H9 (cell line): ENCODE measurements around the gene KRTAP6-3. TPM values are rescaled to one million over a fixed set of nuclear protein-coding genes. Genes with fewer than 3 reads are reported as not detected.

Experiments
- DNase-seq: peaks from one replicate; pipeline ENCODE4 v3.0.0-alpha.2; 2017
- H2AFZ ChIP-seq: one replicate; pipeline ENCODE4 v1.6.1; 2013; ENCODE audit warnings: mild to moderate bottlenecking, low read length, control low read depth, moderate library complexity
- H2AK5ac ChIP-seq: 2 replicates; pipeline ENCODE4 v1.6.1; 2013; ENCODE audit warnings: low read length, control low read depth, mixed read lengths; ENCODE audit not compliant: insufficient read length
- H2BK120ac ChIP-seq: one replicate; pipeline ENCODE4 v1.6.1; 2013; ENCODE audit warnings: low read depth, mild to moderate bottlenecking, low read length, control low read depth, inconsistent platforms; ENCODE audit not compliant: poor library complexity, severe bottlenecking
- H2BK12ac ChIP-seq: 2 replicates; pipeline ENCODE4 v1.6.1; 2013; ENCODE audit warnings: low read length, control low read depth, mixed read lengths, low read depth; ENCODE audit not compliant: insufficient read length
- H2BK15ac ChIP-seq: 2 replicates; pipeline ENCODE4 v1.6.1; 2013; ENCODE audit warnings: low read depth, low read length, control low read depth
- H2BK20ac ChIP-seq: one replicate; pipeline ENCODE4 v1.6.1; 2013; ENCODE audit warnings: low read depth, mild to moderate bottlenecking, low read length, control low read depth, inconsistent platforms; ENCODE audit not compliant: poor library complexity, severe bottlenecking
- H2BK5ac ChIP-seq: 2 replicates; pipeline ENCODE4 v1.6.1; 2013; ENCODE audit warnings: low read length, control low read depth, mixed read lengths; ENCODE audit not compliant: insufficient read length
- H3K14ac ChIP-seq: 2 replicates; pipeline ENCODE4 v1.6.1; 2013; ENCODE audit warnings: low read length, control low read depth; ENCODE audit not compliant: insufficient read depth
- H3K18ac ChIP-seq: 2 replicates; pipeline ENCODE4 v1.6.1; 2013; ENCODE audit warnings: low read depth, mild to moderate bottlenecking, mixed read lengths, low read length, control low read depth; ENCODE audit not compliant: insufficient read length
- H3K23ac ChIP-seq: 2 replicates; pipeline ENCODE4 v1.6.1; 2013; ENCODE audit warnings: low read length, control low read depth, mixed read lengths, low read depth; ENCODE audit not compliant: insufficient read length
- H3K23me2 ChIP-seq: 2 replicates; pipeline ENCODE4 v1.6.1; 2013; ENCODE audit warnings: low read depth, mild to moderate bottlenecking, mixed read lengths, low read length, control low read depth; ENCODE audit not compliant: insufficient read length, poor library complexity, severe bottlenecking
- H3K27ac ChIP-seq: 2 replicates; pipeline ENCODE4 v1.5.1; 2013; ENCODE audit warnings: low read length, control low read depth, mixed read lengths, low read depth; ENCODE audit not compliant: insufficient read length
- H3K27me3 ChIP-seq: 2 replicates; pipeline ENCODE4 v1.6.1; 2013; ENCODE audit warnings: low read length, control low read depth, inconsistent platforms; ENCODE audit not compliant: insufficient read depth
- H3K4ac ChIP-seq: 2 replicates; pipeline ENCODE4 v1.6.1; 2013; ENCODE audit warnings: low read depth, mild to moderate bottlenecking, control low read depth, inconsistent platforms, low read length, moderate library complexity
- H3K4me1 ChIP-seq: 2 replicates; pipeline ENCODE4 v1.6.1; 2013; ENCODE audit warnings: low read length, control low read depth, inconsistent platforms; ENCODE audit not compliant: insufficient read depth
- H3K4me2 ChIP-seq: 2 replicates; pipeline ENCODE4 v1.6.1; 2013; ENCODE audit warnings: low read length, control low read depth, mixed read lengths; ENCODE audit not compliant: insufficient read length, insufficient read depth
- H3K56ac ChIP-seq: 2 replicates; pipeline ENCODE4 v1.6.1; 2013; ENCODE audit warnings: low read depth, mild to moderate bottlenecking, mixed read lengths, low read length, control low read depth; ENCODE audit not compliant: insufficient read length
- H3K79me1 ChIP-seq: 2 replicates; pipeline ENCODE4 v1.6.1; 2013; ENCODE audit warnings: low read depth, mild to moderate bottlenecking, moderate library complexity, low read length, control low read depth, inconsistent platforms; ENCODE audit not compliant: insufficient read depth, poor library complexity, severe bottlenecking
- H3K79me2 ChIP-seq: 2 replicates; pipeline ENCODE4 v1.6.1; 2013; ENCODE audit warnings: low read length, control low read depth, inconsistent platforms; ENCODE audit not compliant: insufficient read depth
- H3K9ac ChIP-seq: 2 replicates; pipeline ENCODE4 v1.6.1; 2013; ENCODE audit warnings: low read length, control low read depth, mixed read lengths; ENCODE audit not compliant: insufficient read length; ENCODE audit errors: extremely low read depth
- H3K9me3 ChIP-seq: one replicate; pipeline ENCODE4 v1.6.1; 2013; ENCODE audit warnings: low read depth, low read length, inconsistent platforms; ENCODE audit not compliant: control insufficient read depth
- H3T11ph ChIP-seq: one replicate; pipeline ENCODE4 v1.6.1; 2013; ENCODE audit warnings: mild to moderate bottlenecking, low read length, control low read depth, inconsistent platforms
- H4K20me1 ChIP-seq: one replicate; pipeline ENCODE4 v1.6.1; 2013; ENCODE audit not compliant: control insufficient read depth, insufficient read length, insufficient read depth
- H4K5ac ChIP-seq: 2 replicates; pipeline ENCODE4 v1.6.1; 2013; ENCODE audit warnings: low read depth, mild to moderate bottlenecking, mixed read lengths, low read length, control low read depth; ENCODE audit not compliant: insufficient read length
- H4K8ac ChIP-seq: replicated peaks from 2 replicates; pipeline ENCODE4 v1.6.1; 2013; ENCODE audit warnings: low read length, control low read depth, mixed read lengths, low read depth; ENCODE audit not compliant: insufficient read length
- H4K91ac ChIP-seq: 2 replicates; pipeline ENCODE4 v1.6.1; 2013; ENCODE audit warnings: low read depth, mild to moderate bottlenecking, moderate library complexity, mixed read lengths, low read length, control low read depth; ENCODE audit not compliant: insufficient read length
- H3K27ac Mint-ChIP-seq, 3 experiments: 2 replicates in 2 of 3; 3 replicates in 1 of 3; pipeline ENCODE4 v1.8.0; 2020 to 2021; ENCODE audit warnings: mixed read lengths in 3 of 3, mild to moderate bottlenecking in 1 of 3, moderate library complexity in 1 of 3
- H3K27me3 Mint-ChIP-seq: 2 replicates; pipeline ENCODE4 v1.8.0; 2021; ENCODE audit warnings: low read depth, mild to moderate bottlenecking, moderate library complexity, mixed read lengths
- H3K36me3 Mint-ChIP-seq, 3 experiments: 2 replicates in 2 of 3; 3 replicates in 1 of 3; pipeline ENCODE4 v1.8.0; 2020 to 2021; ENCODE audit warnings: low read depth in 3 of 3, mixed read lengths in 3 of 3; ENCODE audit not compliant: insufficient read depth in 1 of 3
- H3K4me1 Mint-ChIP-seq, 2 experiments: 2 replicates each; pipeline ENCODE4 v1.8.0; 2020; ENCODE audit warnings: mixed read lengths in 2 of 2
- H3K4me3 Mint-ChIP-seq, 2 experiments: 2 replicates in 1 of 2; 3 replicates in 1 of 2; pipeline ENCODE4 v1.8.0; 2020 to 2021; ENCODE audit warnings: mild to moderate bottlenecking in 2 of 2, mixed read lengths in 2 of 2, moderate library complexity in 1 of 2
- H3K9me3 Mint-ChIP-seq, 2 experiments: 2 replicates in 1 of 2; 3 replicates in 1 of 2; pipeline ENCODE4 v1.8.0; 2020; ENCODE audit warnings: mild to moderate bottlenecking in 2 of 2, mixed read lengths in 2 of 2, moderate library complexity in 1 of 2
- WGBS: extraction: QIAGEN DNeasy Blood & Tissue Kit; methylation state at CpG from one replicate; pipeline ENCODE4 v1.1.7; 2013; ENCODE audit warnings: missing lambda C conversion rate, low lambda C conversion rate, mixed read lengths; ENCODE audit not compliant: insufficient read length; ENCODE audit errors: extremely low coverage; 5-methylcytosine and 5-hydroxymethylcytosine counted together
- total RNA-seq: library from RNA; stranded (reverse); gene quantifications from 2 replicates; pipeline ENCODE4 v1.2.1, GENCODE V29; 2021
- TF ChIP-seq, protein P1 (sequence below): fragments of 200-600 bp; sonication (generic); conservative IDR thresholded peaks from 3 replicates; pipeline ENCODE4 v1.8.0; 2021; ENCODE audit warnings: antibody characterized with exemption, mild to moderate bottlenecking

KRTAP6-3 gene
- total RNA-seq, 1 experiment from 2014 or later, result not detected

DNA sequence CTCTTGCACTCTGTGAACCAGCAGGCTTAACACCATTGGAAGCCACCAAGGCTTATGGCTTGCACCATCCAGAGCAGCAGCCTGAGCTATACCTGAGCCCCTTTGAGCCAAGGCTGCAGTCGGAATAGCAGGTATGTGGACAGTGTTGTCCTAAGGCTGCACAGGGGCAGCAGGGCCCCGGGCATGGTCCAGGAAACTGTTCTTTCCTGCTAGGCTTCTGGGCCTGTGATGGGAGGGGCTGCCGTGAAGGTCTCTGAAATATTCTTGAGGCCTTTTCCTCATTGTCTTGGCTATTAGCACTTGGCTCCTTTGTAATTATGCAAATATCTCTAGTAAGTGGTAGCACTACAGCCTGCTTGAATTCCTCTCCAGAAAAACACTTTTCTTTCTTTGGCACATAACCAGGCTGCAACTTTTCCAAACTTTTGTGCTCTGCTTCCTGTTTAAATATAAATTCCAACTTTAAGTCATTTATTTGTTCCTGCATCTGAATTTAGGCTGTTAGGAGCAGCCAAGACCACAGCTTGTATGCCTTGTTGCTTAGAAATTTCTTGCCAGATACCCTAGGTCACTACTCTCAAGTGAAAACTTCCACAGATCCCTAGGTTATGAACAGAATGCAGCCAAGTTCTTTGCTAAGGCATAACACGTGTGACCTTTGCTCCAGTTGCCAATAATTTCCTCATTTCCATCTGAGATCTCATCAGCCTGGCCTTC lies 33.4 kb downstream of the KRTAP6-3 start:
- Histone ChIP-seq H2BK12ac (no peak overlapping the region), H3K9me3 (no peaks in the 10 kb centered on the region), H2BK120ac (no peak overlapping the region), H3K79me2 (no peaks in the 10 kb centered on the region), H3K56ac (no peak overlapping the region), H3K14ac (no peak overlapping the region), H2BK5ac (no peak overlapping the region), H4K5ac (no peak overlapping the region), H3K9ac (no peak overlapping the region), H3K23me2 (no peaks in the 10 kb centered on the region), H3K18ac (no peak overlapping the region), H4K20me1 (no peaks in the 10 kb centered on the region), H2BK15ac (no peak overlapping the region), H4K8ac (no peak overlapping the region), H4K91ac (no peak overlapping the region), H3K79me1 (no peaks in the 10 kb centered on the region), H3K4ac (no peak overlapping the region), H3K4me1 (0 out of 2 replicates have a peak, but pooled peaks cover 3% of the 10 kb centered on the region), H3K4me2 (no peak overlapping the region), H3K27me3 (no peaks in the 10 kb centered on the region), H2AK5ac (no peak overlapping the region), H3T11ph (no peak overlapping the region), H2AFZ (no peak overlapping the region), H3K27ac (no peak overlapping the region), H2BK20ac (no peak overlapping the region), H3K23ac (no peak overlapping the region)
- peaks cover 13 to 42% of the 10 kb centered on the region in 2 experiments for H3K9me3 Mint-ChIP-seq
- H3K36me3 Mint-ChIP-seq, result peaks cover 6 to 22% (median 16%) of the 10 kb centered on the region in 3 experiments
- H3K4me1 Mint-ChIP-seq, result no peaks in the 10 kb centered on the region
- TF ChIP-seq, protein P1, sequence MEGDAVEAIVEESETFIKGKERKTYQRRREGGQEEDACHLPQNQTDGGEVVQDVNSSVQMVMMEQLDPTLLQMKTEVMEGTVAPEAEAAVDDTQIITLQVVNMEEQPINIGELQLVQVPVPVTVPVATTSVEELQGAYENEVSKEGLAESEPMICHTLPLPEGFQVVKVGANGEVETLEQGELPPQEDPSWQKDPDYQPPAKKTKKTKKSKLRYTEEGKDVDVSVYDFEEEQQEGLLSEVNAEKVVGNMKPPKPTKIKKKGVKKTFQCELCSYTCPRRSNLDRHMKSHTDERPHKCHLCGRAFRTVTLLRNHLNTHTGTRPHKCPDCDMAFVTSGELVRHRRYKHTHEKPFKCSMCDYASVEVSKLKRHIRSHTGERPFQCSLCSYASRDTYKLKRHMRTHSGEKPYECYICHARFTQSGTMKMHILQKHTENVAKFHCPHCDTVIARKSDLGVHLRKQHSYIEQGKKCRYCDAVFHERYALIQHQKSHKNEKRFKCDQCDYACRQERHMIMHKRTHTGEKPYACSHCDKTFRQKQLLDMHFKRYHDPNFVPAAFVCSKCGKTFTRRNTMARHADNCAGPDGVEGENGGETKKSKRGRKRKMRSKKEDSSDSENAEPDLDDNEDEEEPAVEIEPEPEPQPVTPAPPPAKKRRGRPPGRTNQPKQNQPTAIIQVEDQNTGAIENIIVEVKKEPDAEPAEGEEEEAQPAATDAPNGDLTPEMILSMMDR, result no peak
- no peak for DNase-seq
- no peak overlapping the region for H3K4me3 Mint-ChIP-seq
- H3K27me3 Mint-ChIP-seq, result peaks cover 2% of the 10 kb centered on the region
- no peak overlapping the region for H3K27ac Mint-ChIP-seq
- no CpG with 5 or more reads among the region's 4 CpGs for WGBS
